NB4 (cell line): ENCODE data around the gene CDC16.
A peak's percentile ranks its signal among the peaks of the same experiment; 100 is the strongest.

ENCODE experiments used
- POLR2A ChIP-seq: IDR thresholded peaks from 2 replicates; pipeline ENCODE4 v1.6.1; 2011; ENCODE audit warnings: mild to moderate bottlenecking; ENCODE audit not compliant: insufficient read length; ENCODE audit errors: extremely low read depth
- TF ChIP-seq, protein P1 (sequence below): IDR thresholded peaks from one replicate; pipeline ENCODE4 v1.5.1; 2012; ENCODE audit warnings: low read depth, low read length

DNA sequence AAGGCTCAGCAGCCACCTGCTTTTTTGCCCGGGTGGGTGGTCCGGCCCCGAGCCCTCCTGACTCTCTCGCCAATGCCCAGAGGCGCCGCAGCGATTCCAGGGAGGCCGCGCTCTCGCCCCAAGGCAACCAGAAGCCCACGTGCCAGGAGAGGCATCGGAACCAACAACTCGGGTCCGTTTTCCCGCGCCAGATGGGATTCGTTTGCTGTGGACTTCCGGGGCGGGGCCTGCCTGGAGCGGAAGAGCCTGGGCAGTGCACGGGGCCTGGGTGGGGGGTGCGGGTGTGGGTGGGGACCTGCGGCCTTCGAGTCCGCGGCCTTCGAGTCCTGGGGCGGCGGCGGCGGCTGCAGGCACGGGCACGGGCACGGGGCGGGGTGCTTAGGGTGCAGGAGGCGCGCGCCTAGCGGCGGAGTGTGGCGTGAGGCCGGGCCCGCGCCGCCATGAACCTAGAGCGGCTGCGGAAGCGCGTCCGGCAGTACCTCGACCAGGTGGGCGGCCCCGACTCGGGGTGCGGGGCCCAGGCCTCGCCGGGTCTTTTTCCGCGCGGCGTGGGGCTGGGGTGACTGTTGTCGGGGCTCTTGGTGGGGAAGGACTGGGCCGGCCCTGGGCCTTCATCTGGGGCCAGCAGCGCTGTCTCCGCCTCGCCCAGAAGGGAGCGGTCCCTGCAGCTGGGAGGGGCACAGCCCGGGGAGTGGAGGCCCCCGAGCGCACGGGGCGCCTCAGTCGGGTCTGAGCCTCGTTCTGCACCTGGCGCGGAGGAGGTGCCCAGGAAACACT lies at the start of gene CDC16:
- TF ChIP-seq, protein P1, sequence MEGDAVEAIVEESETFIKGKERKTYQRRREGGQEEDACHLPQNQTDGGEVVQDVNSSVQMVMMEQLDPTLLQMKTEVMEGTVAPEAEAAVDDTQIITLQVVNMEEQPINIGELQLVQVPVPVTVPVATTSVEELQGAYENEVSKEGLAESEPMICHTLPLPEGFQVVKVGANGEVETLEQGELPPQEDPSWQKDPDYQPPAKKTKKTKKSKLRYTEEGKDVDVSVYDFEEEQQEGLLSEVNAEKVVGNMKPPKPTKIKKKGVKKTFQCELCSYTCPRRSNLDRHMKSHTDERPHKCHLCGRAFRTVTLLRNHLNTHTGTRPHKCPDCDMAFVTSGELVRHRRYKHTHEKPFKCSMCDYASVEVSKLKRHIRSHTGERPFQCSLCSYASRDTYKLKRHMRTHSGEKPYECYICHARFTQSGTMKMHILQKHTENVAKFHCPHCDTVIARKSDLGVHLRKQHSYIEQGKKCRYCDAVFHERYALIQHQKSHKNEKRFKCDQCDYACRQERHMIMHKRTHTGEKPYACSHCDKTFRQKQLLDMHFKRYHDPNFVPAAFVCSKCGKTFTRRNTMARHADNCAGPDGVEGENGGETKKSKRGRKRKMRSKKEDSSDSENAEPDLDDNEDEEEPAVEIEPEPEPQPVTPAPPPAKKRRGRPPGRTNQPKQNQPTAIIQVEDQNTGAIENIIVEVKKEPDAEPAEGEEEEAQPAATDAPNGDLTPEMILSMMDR: no peak
- peak; percentile 55 for TF ChIP-seq POLR2A
